Lower leg skin (tissue), 3 donors: ENCODE measurements around the gene SDC4.

Source experiments
- POLR2A ChIP-seq, 2 donors: fragments of 450-650 bp; IDR thresholded peaks; one replicate each; pipeline ENCODE4 v1.6.1; 2016 to 2017; ENCODE audit warnings: antibody characterized with exemption in 2 of 2, mild to moderate bottlenecking in 1 of 2, moderate library complexity in 1 of 2
- TF ChIP-seq, protein P1 (sequence below), 3 donors: fragments of 450-650 bp; IDR thresholded peaks; one replicate each; pipeline ENCODE4 v1.5.1; 2016; ENCODE audit warnings: antibody characterized with exemption in 3 of 3, mild to moderate bottlenecking in 3 of 3, moderate library complexity in 2 of 3

GRCh38 chr20:45322952-45323383 lies 25.3 kb downstream of the SDC4 start:
- TF ChIP-seq POLR2A (IDR thresholded peaks at IDR 0.05), result no peak
- TF ChIP-seq, protein P1, sequence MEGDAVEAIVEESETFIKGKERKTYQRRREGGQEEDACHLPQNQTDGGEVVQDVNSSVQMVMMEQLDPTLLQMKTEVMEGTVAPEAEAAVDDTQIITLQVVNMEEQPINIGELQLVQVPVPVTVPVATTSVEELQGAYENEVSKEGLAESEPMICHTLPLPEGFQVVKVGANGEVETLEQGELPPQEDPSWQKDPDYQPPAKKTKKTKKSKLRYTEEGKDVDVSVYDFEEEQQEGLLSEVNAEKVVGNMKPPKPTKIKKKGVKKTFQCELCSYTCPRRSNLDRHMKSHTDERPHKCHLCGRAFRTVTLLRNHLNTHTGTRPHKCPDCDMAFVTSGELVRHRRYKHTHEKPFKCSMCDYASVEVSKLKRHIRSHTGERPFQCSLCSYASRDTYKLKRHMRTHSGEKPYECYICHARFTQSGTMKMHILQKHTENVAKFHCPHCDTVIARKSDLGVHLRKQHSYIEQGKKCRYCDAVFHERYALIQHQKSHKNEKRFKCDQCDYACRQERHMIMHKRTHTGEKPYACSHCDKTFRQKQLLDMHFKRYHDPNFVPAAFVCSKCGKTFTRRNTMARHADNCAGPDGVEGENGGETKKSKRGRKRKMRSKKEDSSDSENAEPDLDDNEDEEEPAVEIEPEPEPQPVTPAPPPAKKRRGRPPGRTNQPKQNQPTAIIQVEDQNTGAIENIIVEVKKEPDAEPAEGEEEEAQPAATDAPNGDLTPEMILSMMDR (IDR thresholded peaks at IDR 0.05), result no peak
